Testis (tissue), 2 donors: Measurements from ENCODE around the gene THSD4.

Experiments
- CTCF ChIP-seq, 3 experiments: fragments of 450-650 bp in 2 of 3; fragments of 200-600 bp in 1 of 3; sonication (generic) in 1 of 3; IDR thresholded peaks; one replicate each; pipeline ENCODE4 v1.5.1; 2016 to 2019; ENCODE audit warnings: antibody characterized with exemption in 3 of 3, mild to moderate bottlenecking in 2 of 3, moderate library complexity in 1 of 3
- POLR2A ChIP-seq: fragments of 450-650 bp; IDR thresholded peaks from one replicate; pipeline ENCODE4 v1.6.1; 2017; ENCODE audit warnings: antibody characterized with exemption, mild to moderate bottlenecking, moderate library complexity

- TF ChIP-seq POLR2A = no peak
- TF ChIP-seq CTCF (IDR thresholded peaks at IDR 0.05) = no peak
These were observed 234.7 kb downstream of the THSD4 start for GRCh38 chr15:71349736-71350526.
